Measurements from ENCODE around the gene KCNJ6. TPM values are rescaled to one million over a fixed set of nuclear protein-coding genes. Genes with fewer than 3 reads are reported as not detected.
"Not testable (repeated sequence)": the region's sequence is repeated elsewhere in the genome, so short reads cannot be mapped to it uniquely, and the experiment has no call there.

KCNJ6 gene
- total RNA-seq, 2 experiments from 2014 or later: not detected

GRCh38 chr21:37647781-37648180, 268.5 kb downstream of the KCNJ6 start:
- Mint-ChIP-seq H3K9me3 (no peaks in the 10 kb centered on the region), H3K4me1 (ENCODE audit: low read depth) (no peaks in the 10 kb centered on the region), H3K27me3 (peaks cover 15% of the 10 kb centered on the region), H3K4me3 (no peak overlapping the region), H3K27ac (no peak overlapping the region), H3K36me3 (no peaks in the 10 kb centered on the region)
- POLR2A ChIA-PET: no interaction called here
- CTCF ChIA-PET: no interaction called here
- no peak for DNase-seq
- intact Hi-C loops (cut with micrococcal nuclease): no loop called here

DNA sequence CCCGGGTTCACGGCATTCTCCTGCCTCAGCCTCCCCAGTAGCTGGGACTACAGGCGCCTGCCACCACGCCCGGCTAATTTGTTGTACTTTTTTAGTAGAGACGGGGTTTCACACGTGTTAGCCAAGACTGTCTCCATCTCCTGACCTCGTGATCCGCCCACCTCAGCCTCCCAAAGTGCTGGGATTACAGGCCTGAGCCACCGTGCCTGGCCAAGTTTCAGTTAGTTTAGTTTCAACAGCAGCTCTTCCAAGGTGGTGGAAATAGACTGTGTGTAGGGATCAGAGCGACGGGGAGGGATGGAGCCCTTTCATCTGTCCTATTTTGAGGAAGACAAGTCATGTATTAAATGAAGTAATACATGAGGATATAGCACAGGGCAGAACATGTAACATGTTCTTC, 269.5 kb downstream of the KCNJ6 start:
- POLR2A ChIA-PET; intact Hi-C loops (cut with micrococcal nuclease); H3K4me3 Mint-ChIP-seq; H3K9me3 Mint-ChIP-seq; H3K36me3 Mint-ChIP-seq; CTCF ChIA-PET; H3K4me1 Mint-ChIP-seq (ENCODE audit: low read depth); H3K27ac Mint-ChIP-seq; DNase-seq: not testable (repeated sequence)
- H3K27me3 Mint-ChIP-seq: peaks cover 17% of the 10 kb centered on the region

DNA sequence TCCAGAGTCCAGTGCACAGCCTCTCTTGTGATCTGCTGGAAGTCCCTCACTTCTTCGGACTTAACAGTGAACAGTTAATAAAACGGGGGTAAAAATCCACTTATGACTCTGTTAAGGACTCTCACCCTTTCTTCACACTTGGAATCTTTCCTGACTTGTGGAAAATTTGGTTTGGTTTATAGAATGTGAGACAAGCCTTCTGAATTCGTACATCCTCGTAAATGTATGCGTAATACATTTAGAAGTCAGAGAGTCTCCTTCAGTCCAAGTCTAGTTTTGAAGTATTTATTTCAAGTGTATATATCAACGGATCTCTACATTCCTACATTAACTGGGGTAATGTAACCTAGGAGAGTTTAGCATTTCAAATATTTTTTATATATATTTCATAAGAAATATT, 270.4 kb downstream of the KCNJ6 start:
- H3K4me1 Mint-ChIP-seq (ENCODE audit: low read depth): no peaks in the 10 kb centered on the region
- no peaks in the 10 kb centered on the region for H3K36me3 Mint-ChIP-seq
- no peak overlapping the region for H3K27ac Mint-ChIP-seq
- intact Hi-C loops (cut with micrococcal nuclease): no loop called here
- H3K4me3 Mint-ChIP-seq: no peak overlapping the region
- peaks cover 22% of the 10 kb centered on the region for H3K27me3 Mint-ChIP-seq
- no peaks in the 10 kb centered on the region for H3K9me3 Mint-ChIP-seq
- CTCF ChIA-PET: no interaction called here
- DNase-seq: no peak
- POLR2A ChIA-PET: no interaction called here

GRCh38 chr21:37644636-37645035, 271.6 kb downstream of the KCNJ6 start:
- DNase-seq: no peak
- ChIA-PET POLR2A (no interaction called here), CTCF (no interaction called here)
- H3K4me1 Mint-ChIP-seq (ENCODE audit: low read depth): no peaks in the 10 kb centered on the region
- no peaks in the 10 kb centered on the region for H3K9me3 Mint-ChIP-seq
- H3K36me3 Mint-ChIP-seq: no peaks in the 10 kb centered on the region
- no peak overlapping the region for H3K27ac Mint-ChIP-seq
- H3K4me3 Mint-ChIP-seq: no peak overlapping the region
- intact Hi-C loops (cut with micrococcal nuclease): no loop called here
- H3K27me3 Mint-ChIP-seq: peaks cover 22% of the 10 kb centered on the region

DNA sequence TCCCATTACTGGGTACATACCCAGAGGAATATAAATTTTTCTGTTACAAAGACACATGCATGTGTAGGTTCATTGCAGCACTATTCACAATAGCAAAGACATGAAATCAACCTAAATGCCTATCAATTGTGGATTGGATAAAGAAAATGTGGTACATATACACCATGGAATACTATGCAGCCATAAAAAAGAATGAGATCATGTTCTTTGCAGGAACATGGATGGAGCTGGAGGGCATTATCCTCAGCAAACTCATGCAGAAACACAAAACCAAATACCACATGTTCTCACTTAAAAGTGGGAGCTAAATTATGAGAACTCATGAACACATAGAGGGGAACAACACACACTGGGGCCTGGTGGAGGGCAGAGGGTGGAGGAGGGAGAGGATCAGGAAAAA, 272.4 kb downstream of the KCNJ6 start:
- POLR2A ChIA-PET; H3K36me3 Mint-ChIP-seq; H3K27ac Mint-ChIP-seq; H3K4me1 Mint-ChIP-seq (ENCODE audit: low read depth); H3K9me3 Mint-ChIP-seq; H3K4me3 Mint-ChIP-seq; DNase-seq; intact Hi-C loops (cut with micrococcal nuclease): not testable (repeated sequence)
- peaks cover 23% of the 10 kb centered on the region for H3K27me3 Mint-ChIP-seq
- CTCF ChIA-PET: interaction anchor here (1.2 kb wide), 1 partner anchor 79 kb away, joined by 6 read pairs; no protein-coding TSS in a partner anchor

DNA sequence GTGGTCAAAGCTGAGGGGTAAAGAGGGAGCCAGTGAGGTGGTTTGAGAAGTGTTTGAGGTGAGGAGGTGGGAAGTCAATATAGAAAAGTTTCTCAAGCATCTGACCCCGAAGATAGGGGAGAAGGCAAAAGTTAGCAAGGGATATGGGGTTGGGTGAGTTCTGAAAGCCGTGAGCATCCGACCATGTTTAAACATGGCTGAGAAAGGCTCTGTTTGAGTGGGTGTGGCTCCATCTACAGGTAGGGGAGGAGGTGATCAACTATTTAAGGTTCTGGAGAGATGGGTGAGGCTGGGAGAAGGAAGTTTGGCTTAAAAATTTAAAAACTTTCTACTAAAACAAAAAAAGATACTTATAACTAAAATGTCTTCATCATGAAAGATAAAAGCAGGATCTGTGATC, 273.8 kb downstream of the KCNJ6 start:
- CTCF ChIA-PET: interaction anchor here (1.0 kb wide), 2 partner anchors 28 to 484 kb away, joined by 4 to 5 read pairs; no protein-coding TSS in a partner anchor
- Mint-ChIP-seq H3K27me3 (peaks cover 22% of the 10 kb centered on the region), H3K4me3 (no peak overlapping the region)

DNA sequence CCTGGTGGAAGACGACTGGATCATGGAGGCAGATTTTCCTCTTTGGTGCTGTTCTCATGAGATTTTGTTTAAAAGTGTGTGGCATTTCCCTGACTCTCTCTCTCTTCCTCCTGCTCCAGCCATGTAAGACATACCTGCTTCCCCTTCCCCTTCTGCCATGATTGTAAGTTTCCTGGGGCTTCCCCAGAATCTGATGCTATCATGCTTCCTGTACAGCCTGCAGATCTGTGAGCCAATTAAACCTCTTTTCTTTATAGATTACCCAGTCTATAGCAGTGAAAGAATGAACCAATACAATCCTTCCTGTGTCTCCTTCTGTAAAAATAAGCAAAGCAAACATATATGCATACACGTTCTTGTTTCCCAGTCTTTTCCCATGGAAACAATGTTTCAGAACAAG, 276.5 kb downstream of the KCNJ6 start:
- no peak overlapping the region for H3K4me3 Mint-ChIP-seq
- DNase-seq: no peak
- CTCF ChIA-PET: no interaction called here
- H3K27me3 Mint-ChIP-seq: peaks cover 21% of the 10 kb centered on the region
- intact Hi-C loops (cut with micrococcal nuclease): no loop called here
- H3K4me1 Mint-ChIP-seq (ENCODE audit: low read depth): no peaks in the 10 kb centered on the region
- POLR2A ChIA-PET: no interaction called here
- H3K9me3 Mint-ChIP-seq: no peaks in the 10 kb centered on the region
- H3K27ac Mint-ChIP-seq: no peak overlapping the region
- no peaks in the 10 kb centered on the region for H3K36me3 Mint-ChIP-seq

More for the DNA sequence above, 273.8 kb downstream of the KCNJ6 start:
- intact Hi-C loops (cut with micrococcal nuclease): loop anchor here (1.0 kb wide), 1 partner anchor 78 kb away; no protein-coding TSS in a partner anchor
- H3K27ac Mint-ChIP-seq: no peak overlapping the region
- H3K4me1 Mint-ChIP-seq (ENCODE audit: low read depth): no peaks in the 10 kb centered on the region
- peak; percentile 47 for DNase-seq
- POLR2A ChIA-PET: no interaction called here
- no peaks in the 10 kb centered on the region for H3K9me3 Mint-ChIP-seq
- no peaks in the 10 kb centered on the region for H3K36me3 Mint-ChIP-seq

- Mint-ChIP-seq H3K36me3 (no peaks in the 10 kb centered on the region), H3K9me3 (no peaks in the 10 kb centered on the region), H3K27me3 (peaks cover 22% of the 10 kb centered on the region), H3K4me1 (ENCODE audit: low read depth) (peaks cover 6% of the 10 kb centered on the region), H3K4me3 (no peak overlapping the region), H3K27ac (no peak overlapping the region)
- ChIA-PET POLR2A (no interaction called here), CTCF (no interaction called here)
- DNase-seq: no peak
- intact Hi-C loops (cut with micrococcal nuclease): no loop called here
These were observed 280.0 kb downstream of the KCNJ6 start for GRCh38 chr21:37636152-37636860.

DNA sequence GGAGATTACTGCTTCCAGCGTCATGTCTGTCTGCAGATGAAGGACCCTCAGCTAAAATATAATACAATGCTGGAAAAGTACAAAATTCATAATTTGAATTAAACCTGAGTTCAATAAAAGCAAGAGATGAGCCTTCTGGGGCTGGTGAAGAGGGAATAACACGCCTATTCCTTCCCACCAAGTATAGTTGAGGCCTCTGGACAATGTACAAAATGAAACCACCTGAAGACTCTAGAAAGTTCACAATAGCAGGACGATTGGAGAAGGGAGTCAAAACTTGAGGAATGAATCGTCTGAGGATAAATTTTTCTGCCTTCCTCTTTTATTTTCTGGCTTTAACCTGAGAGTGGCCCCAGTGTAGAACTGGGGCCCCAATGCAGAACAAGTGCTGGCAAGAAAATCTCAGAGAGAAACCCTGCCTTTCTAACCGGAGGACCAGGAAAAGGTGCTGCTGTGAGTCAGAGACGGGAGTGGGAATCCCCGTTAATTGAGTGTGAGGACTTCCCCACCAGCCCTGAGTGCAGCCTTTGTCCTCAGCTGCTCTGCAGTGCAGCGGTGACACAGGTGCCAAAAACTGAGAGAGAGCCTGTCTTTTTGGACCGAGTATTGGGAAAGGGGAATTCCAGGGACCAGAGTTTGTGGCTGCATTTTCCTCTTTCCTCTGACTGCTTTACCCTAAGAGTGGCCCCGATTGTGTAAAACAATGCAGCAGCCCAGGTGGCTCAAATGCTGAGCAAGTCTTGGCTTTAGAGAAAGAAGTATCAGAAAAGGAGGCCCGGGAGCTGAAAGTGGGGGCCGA, 284.7 kb downstream of the KCNJ6 start:
- H3K27me3 Mint-ChIP-seq: peaks cover 32% of the 10 kb centered on the region
- no peak overlapping the region for H3K4me3 Mint-ChIP-seq
- ChIA-PET CTCF (interaction anchor here (0.6 kb wide), 1 partner anchor 11 kb away, joined by 3 read pairs; no protein-coding TSS in a partner anchor), POLR2A (no interaction called here)
- DNase-seq: peak; percentile 28
- no peaks in the 10 kb centered on the region for H3K36me3 Mint-ChIP-seq
- H3K27ac Mint-ChIP-seq: no peak overlapping the region
- intact Hi-C loops (cut with micrococcal nuclease): no loop called here
- peaks cover 7% of the 10 kb centered on the region for H3K4me1 Mint-ChIP-seq (ENCODE audit: low read depth)
- no peaks in the 10 kb centered on the region for H3K9me3 Mint-ChIP-seq

- Mint-ChIP-seq H3K4me1 (ENCODE audit: low read depth) (peaks cover 7% of the 10 kb centered on the region), H3K36me3 (no peaks in the 10 kb centered on the region), H3K9me3 (no peaks in the 10 kb centered on the region), H3K4me3 (no peak overlapping the region), H3K27me3 (peaks cover 27% of the 10 kb centered on the region), H3K27ac (no peak overlapping the region)
- ChIA-PET POLR2A (no interaction called here), CTCF (interaction anchor here (0.6 kb wide), 1 partner anchor 10 kb away, joined by 3 read pairs; no protein-coding TSS in a partner anchor)
- no peak for DNase-seq
- intact Hi-C loops (cut with micrococcal nuclease): no loop called here
These were observed 285.4 kb downstream of the KCNJ6 start for GRCh38 chr21:37630872-37631271.

GRCh38 chr21:37628362-37628761, 287.9 kb downstream of the KCNJ6 start:
- Mint-ChIP-seq H3K36me3 (no peaks in the 10 kb centered on the region), H3K27ac (no peak overlapping the region), H3K4me3 (no peak overlapping the region), H3K27me3 (peaks cover 24% of the 10 kb centered on the region), H3K9me3 (no peaks in the 10 kb centered on the region), H3K4me1 (ENCODE audit: low read depth) (peaks cover 7% of the 10 kb centered on the region)
- POLR2A ChIA-PET: no interaction called here
- CTCF ChIA-PET: no interaction called here
- DNase-seq: no peak
- intact Hi-C loops (cut with micrococcal nuclease): no loop called here

GRCh38 chr21:37627561-37627960, 288.7 kb downstream of the KCNJ6 start:
- intact Hi-C loops (cut with micrococcal nuclease): no loop called here
- no peaks in the 10 kb centered on the region for H3K9me3 Mint-ChIP-seq
- ChIA-PET CTCF (no interaction called here), POLR2A (no interaction called here)
- DNase-seq: no peak
- H3K4me1 Mint-ChIP-seq (ENCODE audit: low read depth): peaks cover 7% of the 10 kb centered on the region
- H3K27ac Mint-ChIP-seq: no peak overlapping the region
- no peak overlapping the region for H3K4me3 Mint-ChIP-seq
- no peaks in the 10 kb centered on the region for H3K36me3 Mint-ChIP-seq
- H3K27me3 Mint-ChIP-seq: peaks cover 24% of the 10 kb centered on the region

DNA sequence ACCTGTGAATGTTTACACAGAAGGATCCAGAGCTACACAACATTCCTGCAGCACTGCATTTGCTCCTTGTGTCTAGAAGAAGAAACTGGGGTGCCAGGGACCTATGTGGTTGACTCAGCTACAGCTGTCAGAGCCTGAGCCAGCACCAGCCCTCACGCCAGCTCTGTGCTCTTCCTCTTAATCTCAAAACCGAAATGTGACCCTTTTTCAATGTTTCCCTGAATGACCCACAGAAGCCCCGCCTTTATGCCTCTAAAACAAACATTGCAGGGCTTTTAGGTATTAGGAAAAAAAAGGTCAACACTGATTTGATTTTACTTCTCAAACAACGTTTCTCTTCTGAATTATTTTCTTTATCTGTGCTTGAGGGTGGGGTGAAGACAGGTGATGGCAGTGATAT, 289.2 kb downstream of the KCNJ6 start:
- ChIA-PET CTCF (no interaction called here), POLR2A (no interaction called here)
- intact Hi-C loops (cut with micrococcal nuclease): no loop called here
- DNase-seq: no peak
- Mint-ChIP-seq H3K36me3 (no peaks in the 10 kb centered on the region), H3K9me3 (no peaks in the 10 kb centered on the region), H3K4me3 (no peak overlapping the region), H3K27me3 (peaks cover 24% of the 10 kb centered on the region), H3K27ac (no peak overlapping the region), H3K4me1 (ENCODE audit: low read depth) (peaks cover 7% of the 10 kb centered on the region)
